IMR-90 (cell line): Measurements from ENCODE around the gene ABHD16A. TPM values are rescaled to one million over a fixed set of nuclear protein-coding genes. Genes with fewer than 3 reads are reported as not detected.

Experiments used
- ATAC-seq: fragments of 200-7000 bp; cut with Tn5 transposase; 2 replicates; pipeline ENCODE4 v1.9.1; 2020; ENCODE audit warnings: low read depth, mild to moderate bottlenecking, moderate library complexity
- BruUV-seq: library from RNA; stranded (reverse); fragments of 400-500 nt; replicated peaks from 2 replicates; lab custom pipeline; 2021; lab: Mats Ljungman, UMichigan
- CTCF ChIA-PET: fragments of 300-600 bp; formaldehyde crosslinking; extraction: SDS; loops from one replicate; lab custom pipeline; 2021; ENCODE audit warnings: antibody characterized with exemption; lab: Yijun Ruan, JAX
- POLR2A ChIA-PET: fragments of 300-600 bp; sonication (Branson Sonifier 250); formaldehyde crosslinking; loops from one replicate; lab custom pipeline; 2022; ENCODE audit warnings: antibody characterized with exemption; ENCODE audit not compliant: unreplicated experiment; lab: Charles Lee
- DNase-seq: peaks from one replicate; pipeline ENCODE4 v3.0.0; 2013
- H2AFZ ChIP-seq: replicated peaks from 2 replicates; pipeline ENCODE3; 2013; ENCODE audit warnings: low read length, mild to moderate bottlenecking; ENCODE audit not compliant: poor library complexity
- H2AK5ac ChIP-seq: 2 replicates; pipeline ENCODE4 v1.6.1; 2013; ENCODE audit warnings: low read depth, low read length, inconsistent platforms
- H2AK9ac ChIP-seq: replicated peaks from 2 replicates; pipeline ENCODE3; 2013; ENCODE audit warnings: mild to moderate bottlenecking, low read depth, low read length, moderate library complexity; ENCODE audit not compliant: poor library complexity
- H2BK120ac ChIP-seq: 2 replicates; pipeline ENCODE4 v1.6.1; 2013; ENCODE audit warnings: low read depth, low read length, inconsistent platforms
- H2BK15ac ChIP-seq: 3 replicates; pipeline ENCODE4 v1.6.1; 2013; ENCODE audit warnings: low read depth, low read length, inconsistent platforms
- H2BK20ac ChIP-seq: 2 replicates; pipeline ENCODE4 v1.6.1; 2013; ENCODE audit warnings: low read depth, mild to moderate bottlenecking, inconsistent platforms, low read length, moderate library complexity
- H2BK5ac ChIP-seq: 2 replicates; pipeline ENCODE4 v1.6.1; 2013; ENCODE audit warnings: mild to moderate bottlenecking, low read depth, low read length, inconsistent platforms; ENCODE audit not compliant: poor library complexity, severe bottlenecking
- H3K14ac ChIP-seq: replicated peaks from 2 replicates; pipeline ENCODE4 v1.6.1; 2013; ENCODE audit warnings: low read depth, low read length, inconsistent platforms
- H3K18ac ChIP-seq: 2 replicates; pipeline ENCODE4 v1.6.1; 2013; ENCODE audit warnings: low read depth, low read length, control low read depth
- H3K23ac ChIP-seq: 2 replicates; pipeline ENCODE4 v1.6.1; 2013; ENCODE audit warnings: low read depth, low read length, inconsistent platforms
- H3K27ac ChIP-seq: 2 replicates; pipeline ENCODE4 v1.5.1; 2013; ENCODE audit warnings: mild to moderate bottlenecking, control low read depth, low read length; ENCODE audit not compliant: insufficient read depth
- H3K27me3 ChIP-seq: 2 replicates; pipeline ENCODE4 v1.6.1; 2013; ENCODE audit warnings: low read length; ENCODE audit not compliant: control insufficient read depth, insufficient read depth
- H3K36me3 ChIP-seq: 2 replicates; pipeline ENCODE4 v1.6.1; 2013; ENCODE audit warnings: low read length, mixed read lengths; ENCODE audit not compliant: control insufficient read depth, insufficient read depth
- H3K4ac ChIP-seq: 2 replicates; pipeline ENCODE4 v1.6.1; 2013; ENCODE audit warnings: low read depth, low read length, inconsistent platforms
- H3K4me1 ChIP-seq: 2 replicates; pipeline ENCODE4 v1.6.1; 2013; ENCODE audit warnings: low read length, mixed read lengths; ENCODE audit not compliant: control insufficient read depth, insufficient read depth
- H3K4me2 ChIP-seq: 2 replicates; pipeline ENCODE4 v1.6.1; 2013; ENCODE audit warnings: low read depth, mild to moderate bottlenecking, control low read depth, low read length, moderate library complexity
- H3K4me3 ChIP-seq: 2 replicates; pipeline ENCODE4 v1.5.1; 2013; ENCODE audit warnings: low read depth, mild to moderate bottlenecking, control low read depth, low read length, moderate library complexity; ENCODE audit not compliant: insufficient read depth
- H3K56ac ChIP-seq: 2 replicates; pipeline ENCODE4 v1.6.1; 2013; ENCODE audit warnings: low read length, inconsistent platforms; ENCODE audit not compliant: insufficient read depth; ENCODE audit errors: extremely low read depth
- H3K79me1 ChIP-seq, 2 experiments: 2 replicates each; pipeline ENCODE4 v1.6.1; 2013; ENCODE audit warnings: low read length in 2 of 2, inconsistent platforms in 1 of 2, low read depth in 1 of 2
- H3K9ac ChIP-seq: 2 replicates; pipeline ENCODE4 v1.6.1; 2013; ENCODE audit warnings: low read depth, low read length, control low read depth
- H3K9me1 ChIP-seq: 2 replicates; pipeline ENCODE4 v1.6.1; 2013; ENCODE audit warnings: low read length, inconsistent platforms; ENCODE audit not compliant: insufficient read depth
- H3K9me3 ChIP-seq: 2 replicates; pipeline ENCODE4 v1.6.1; 2013; ENCODE audit warnings: low read length; ENCODE audit not compliant: control insufficient read depth, insufficient read depth
- H4K20me1 ChIP-seq: 2 replicates; pipeline ENCODE4 v1.6.1; 2013; ENCODE audit warnings: low read length, inconsistent platforms; ENCODE audit not compliant: insufficient read depth
- H4K5ac ChIP-seq: 2 replicates; pipeline ENCODE4 v1.6.1; 2013; ENCODE audit warnings: mild to moderate bottlenecking, low read depth, low read length, control low read depth
- H4K8ac ChIP-seq, 2 experiments: 2 replicates each; pipeline ENCODE4 v1.6.1; 2013; ENCODE audit warnings: low read depth in 2 of 2, low read length in 2 of 2, control low read depth in 1 of 2, inconsistent platforms in 1 of 2
- H4K91ac ChIP-seq: 2 replicates; pipeline ENCODE4 v1.6.1; 2013; ENCODE audit warnings: low read depth, low read length, inconsistent platforms; ENCODE audit not compliant: insufficient read depth
- BHLHE40 ChIP-seq: fragments of 150-350 bp; IDR thresholded peaks from 2 replicates; pipeline ENCODE4 v1.6.1; 2016; ENCODE audit warnings: mild to moderate bottlenecking, low read depth, low read length
- FOS ChIP-seq: fragments of 150-350 bp; IDR thresholded peaks from 2 replicates; pipeline ENCODE4 v1.6.1; 2016; ENCODE audit warnings: low read depth, low read length
- MXI1 ChIP-seq: IDR thresholded peaks from 2 replicates; pipeline ENCODE4 v1.6.1; 2012; ENCODE audit warnings: low read depth, mild to moderate bottlenecking, low read length, moderate library complexity, borderline replicate concordance
- RCOR1 ChIP-seq: IDR thresholded peaks from 2 replicates; pipeline ENCODE4 v1.6.1; 2012; ENCODE audit warnings: mild to moderate bottlenecking, low read length, improper control_type of control experiment; ENCODE audit not compliant: insufficient replicate concordance
- RFX5 ChIP-seq: IDR thresholded peaks from 2 replicates; pipeline ENCODE4 v1.8.0; 2012; ENCODE audit warnings: low read depth, mild to moderate bottlenecking, low read length, moderate library complexity
- USF2 ChIP-seq: fragments of 150-350 bp; IDR thresholded peaks from 2 replicates; pipeline ENCODE4 v1.6.1; 2017; ENCODE audit warnings: mild to moderate bottlenecking, antibody characterized with exemption, low read length, low read depth
- WGBS, 2 experiments: methylation state at CpG; one replicate each; pipeline versions ENCODE4 v1.1.5 to v1.1.7; 2013; ENCODE audit warnings: missing lambda C conversion rate in 2 of 2; ENCODE audit not compliant: insufficient read length in 1 of 2; ENCODE audit errors: extremely low coverage in 2 of 2; 5-methylcytosine and 5-hydroxymethylcytosine counted together
- dilution Hi-C: fragments of 300-500 bp; cut with HindIII; formaldehyde crosslinking; loops from one replicate; pipeline ENCODE4 v1.14.3; 2018; ENCODE audit warnings: low sequenced_read_pairs; ENCODE audit not compliant: unreplicated experiment
- in situ Hi-C: fragments of 300-500 bp; cut with MboI; formaldehyde crosslinking; loops from 3 replicates; pipeline ENCODE4 v1.14.3; 2019; ENCODE audit warnings: low sequenced_read_pairs, inconsistent platforms, mixed read lengths
- intact Hi-C: fragments of 100-400 bp; cut with micrococcal nuclease; formaldehyde crosslinking; loops from 2 replicates; pipeline ENCODE4 v1.10.0; 2022
- polyA plus RNA-seq, 3 experiments: library from polyadenylated mRNA; depleted of rRNA; stranded (reverse); fragments of >200 nt; gene quantifications; 2 replicates each; pipeline ENCODE4 v1.2.3, GENCODE V29; 2012; ENCODE audit warnings: low replicate concordance in 1 of 3
- total RNA-seq: library from RNA; depleted of rRNA; stranded (reverse); fragments of >200 nt; gene quantifications from 2 replicates; pipeline ENCODE4 v1.2.3, GENCODE V29; 2012
- TF ChIP-seq, protein P1 (sequence below): fragments of 150-350 bp; IDR thresholded peaks from 2 replicates; pipeline ENCODE4 v1.6.1; 2016; ENCODE audit warnings: low read depth, mild to moderate bottlenecking, low read length, moderate library complexity, borderline replicate concordance

The ABHD16A gene
- total and polyA plus RNA-seq, 2 of the 4 experiments (the other 2 are of a cell fraction): 31.5 to 35.1 TPM

GRCh38 chr6:31690231-31691077, 12.7 kb downstream of the ABHD16A start:
- peaks cover 4 to 6% of the 10 kb centered on the region in 2 experiments; a peak in 2 of 4 replicates for H3K79me1 ChIP-seq
- POLR2A ChIA-PET: no interaction called here
- H3K9me1 ChIP-seq: no peaks in the 10 kb centered on the region
- in situ Hi-C loops: no loop called here
- no peak overlapping the region for H3K4ac ChIP-seq
- no TSS peak for BruUV-seq
- no peak overlapping the region for H3K4me3 ChIP-seq
- TF ChIP-seq, protein P1, sequence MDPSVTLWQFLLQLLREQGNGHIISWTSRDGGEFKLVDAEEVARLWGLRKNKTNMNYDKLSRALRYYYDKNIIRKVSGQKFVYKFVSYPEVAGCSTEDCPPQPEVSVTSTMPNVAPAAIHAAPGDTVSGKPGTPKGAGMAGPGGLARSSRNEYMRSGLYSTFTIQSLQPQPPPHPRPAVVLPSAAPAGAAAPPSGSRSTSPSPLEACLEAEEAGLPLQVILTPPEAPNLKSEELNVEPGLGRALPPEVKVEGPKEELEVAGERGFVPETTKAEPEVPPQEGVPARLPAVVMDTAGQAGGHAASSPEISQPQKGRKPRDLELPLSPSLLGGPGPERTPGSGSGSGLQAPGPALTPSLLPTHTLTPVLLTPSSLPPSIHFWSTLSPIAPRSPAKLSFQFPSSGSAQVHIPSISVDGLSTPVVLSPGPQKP: no peak
- no peak for TF ChIP-seq FOS
- TF ChIP-seq MXI1: no peak
- TF ChIP-seq RFX5: no peak
- no peak for TF ChIP-seq BHLHE40
- TF ChIP-seq USF2: no peak
- no peak for TF ChIP-seq RCOR1
- no peak overlapping the region for H2AFZ ChIP-seq
- no CpG with 5 or more reads among the region's 10 CpGs for WGBS, 2 experiments
- H2AK5ac ChIP-seq: no peak overlapping the region
- H2BK5ac ChIP-seq: no peak overlapping the region
- no peak overlapping the region for H3K9ac ChIP-seq
- ATAC-seq (no peak), DNase-seq (no peak)
- H3K4me2 ChIP-seq: no peak overlapping the region
- H3K4me1 ChIP-seq: no peaks in the 10 kb centered on the region
- H2BK15ac ChIP-seq: no peak overlapping the region
- no peak overlapping the region for H4K8ac ChIP-seq
- no peak overlapping the region for H2BK20ac ChIP-seq
- dilution Hi-C loops: no loop called here
- no peaks in the 10 kb centered on the region for H4K20me1 ChIP-seq
- no peak overlapping the region for H3K56ac ChIP-seq
- no peak overlapping the region for H3K18ac ChIP-seq
- no peaks in the 10 kb centered on the region for H3K27me3 ChIP-seq
- H3K27ac ChIP-seq: no peak overlapping the region
- no peak overlapping the region for H4K5ac ChIP-seq
- CTCF ChIA-PET: interaction anchor here (0.8 kb wide), 1 partner anchor 12 kb away, joined by 3 read pairs; no protein-coding TSS in a partner anchor
- intact Hi-C loops: no loop called here
- H3K9me3 ChIP-seq: no peaks in the 10 kb centered on the region
- H2AK9ac ChIP-seq: no peak overlapping the region
- H4K91ac ChIP-seq: no peak overlapping the region
- peaks cover 78% of the 10 kb centered on the region for H3K36me3 ChIP-seq
- no peak overlapping the region for H3K23ac ChIP-seq
- no peak overlapping the region for H3K14ac ChIP-seq
- H2BK120ac ChIP-seq: no peak overlapping the region
